ES-I3 (cell line): Measurements from ENCODE around the gene BEST2.
"Not testable (repeated sequence)": the region's sequence is repeated elsewhere in the genome, so short reads cannot be mapped to it uniquely, and the experiment has no call there.

Experiments
- H3K36me3 ChIP-seq: 2 replicates; pipeline ENCODE4 v1.6.1; 2013; ENCODE audit warnings: mild to moderate bottlenecking, low read length, control low read depth, moderate library complexity; ENCODE audit not compliant: insufficient read depth
- H3K4me1 ChIP-seq: 2 replicates; pipeline ENCODE4 v1.6.1; 2013; ENCODE audit warnings: mild to moderate bottlenecking, control low read depth, low read length; ENCODE audit not compliant: insufficient read depth
- H3K9ac ChIP-seq: 2 replicates; pipeline ENCODE4 v1.6.1; 2013; ENCODE audit warnings: low read depth, mild to moderate bottlenecking, low read length, moderate library complexity
- H3K9me3 ChIP-seq: 2 replicates; pipeline ENCODE4 v1.6.1; 2013; ENCODE audit warnings: mild to moderate bottlenecking, low read length, moderate library complexity; ENCODE audit not compliant: control insufficient read depth, insufficient read depth

The BEST2 gene

GRCh38 chr19:12722566-12723380 lies 28.8 kb upstream of the BEST2 start:
- peak overlapping the region; percentile 83 for H3K9ac ChIP-seq
- peaks cover 7% of the 10 kb centered on the region for H3K36me3 ChIP-seq
- peaks cover 4% of the 10 kb centered on the region; the same call in 1 of the 2 replicates for H3K4me1 ChIP-seq
- H3K9me3 ChIP-seq = no peaks in the 10 kb centered on the region

- H3K4me1 ChIP-seq = peaks cover 4% of the 10 kb centered on the region; the same call in 1 of the 2 replicates
- peak overlapping the region; percentile 83 for H3K9ac ChIP-seq
- peaks cover 7% of the 10 kb centered on the region for H3K36me3 ChIP-seq
- H3K9me3 ChIP-seq = no peaks in the 10 kb centered on the region
Measured at GRCh38 chr19:12723381-12723640, 28.3 kb upstream of the BEST2 start.

- H3K9me3 ChIP-seq = no peaks in the 10 kb centered on the region
- peaks cover 3% of the 10 kb centered on the region; the same call in 1 of the 2 replicates for H3K36me3 ChIP-seq
- H3K4me1 ChIP-seq = peaks cover 4% of the 10 kb centered on the region; the same call in 1 of the 2 replicates
- H3K9ac ChIP-seq = peak within 1 kb of the TSS; percentile 83
Measured at GRCh38 chr19:12723641-12724426, 27.8 kb upstream of the BEST2 start, which contains the start of gene TNPO2. Gene TNPO2 (minus strand): TSS chr19:12723932. CDS start chr19:12720977, 2,955 bp downstream.

- H3K4me1 ChIP-seq, H3K9me3 ChIP-seq, H3K9ac ChIP-seq, H3K36me3 ChIP-seq: not testable (repeated sequence)
Measured at GRCh38 chr19:12725612-12726011, 26.0 kb upstream of the BEST2 start.

GRCh38 chr19:12726988-12727316 lies 24.6 kb upstream of the BEST2 start:
- peaks cover 5% of the 10 kb centered on the region for H3K36me3 ChIP-seq
- no peak overlapping the region for H3K9ac ChIP-seq
- H3K4me1 ChIP-seq = no peaks in the 10 kb centered on the region; the same call in 1 of the 2 replicates

GRCh38 chr19:12727745-12728433 lies 23.7 kb upstream of the BEST2 start:
- H3K9ac ChIP-seq = no peak overlapping the region
- peaks cover 5% of the 10 kb centered on the region for H3K36me3 ChIP-seq
- H3K9me3 ChIP-seq = no peaks in the 10 kb centered on the region
- H3K4me1 ChIP-seq = no peaks in the 10 kb centered on the region; the same call in 1 of the 2 replicates

More at GRCh38 chr19:12726988-12727316, 24.6 kb upstream of the BEST2 start:
- no peaks in the 10 kb centered on the region for H3K9me3 ChIP-seq

GRCh38 chr19:12730064-12730463 lies 21.5 kb upstream of the BEST2 start:
- no peaks in the 10 kb centered on the region for H3K9me3 ChIP-seq
- no peaks in the 10 kb centered on the region; the same call in 1 of the 2 replicates for H3K4me1 ChIP-seq
- peaks cover 5% of the 10 kb centered on the region for H3K36me3 ChIP-seq
- no peak overlapping the region for H3K9ac ChIP-seq

GRCh38 chr19:12731337-12731736 lies 20.3 kb upstream of the BEST2 start:
- Histone ChIP-seq H3K9me3 (no peaks in the 10 kb centered on the region), H3K36me3 (peaks cover 5% of the 10 kb centered on the region), H3K9ac (no peak overlapping the region), H3K4me1 (no peaks in the 10 kb centered on the region; the same call in 1 of the 2 replicates)

- H3K36me3 ChIP-seq = peaks cover 5% of the 10 kb centered on the region
- peak overlapping the region; percentile 95 for H3K9ac ChIP-seq
- H3K4me1 ChIP-seq = no peaks in the 10 kb centered on the region
- H3K9me3 ChIP-seq = no peaks in the 10 kb centered on the region
Measured at GRCh38 chr19:12733369-12734214, 18.0 kb upstream of the BEST2 start.

GRCh38 chr19:12736995-12737834 lies 14.4 kb upstream of the BEST2 start, which contains the start of gene GET3:
Gene GET3 (plus strand): TSS chr19:12737497. CDS start chr19:12737506, 9 bp downstream.
- H3K9ac ChIP-seq = peak within 1 kb of the TSS; percentile 75
- H3K36me3 ChIP-seq = peaks cover 8% of the 10 kb centered on the region
- no peaks in the 10 kb centered on the region for H3K9me3 ChIP-seq
- no peaks in the 10 kb centered on the region for H3K4me1 ChIP-seq

GRCh38 chr19:12737835-12738351 lies 13.7 kb upstream of the BEST2 start:
- no peaks in the 10 kb centered on the region for H3K9me3 ChIP-seq
- H3K36me3 ChIP-seq = peaks cover 8% of the 10 kb centered on the region
- no peaks in the 10 kb centered on the region for H3K4me1 ChIP-seq
- peak overlapping the region; percentile 75 for H3K9ac ChIP-seq

- Histone ChIP-seq H3K9me3 (no peaks in the 10 kb centered on the region), H3K36me3 (no peaks in the 10 kb centered on the region), H3K9ac (no peak overlapping the region), H3K4me1 (no peaks in the 10 kb centered on the region)
Measured at GRCh38 chr19:12745166-12745897, 6.3 kb upstream of the BEST2 start.
